Common myeloid progenitor, CD34-positive (primary cell): ENCODE results near the gene P2RX1.

Source experiments
- CTCF ChIA-PET: fragments of 350-600 bp; sonication (Branson Sonifier 250); formaldehyde crosslinking; loops from one replicate; lab custom pipeline; 2021; ENCODE audit warnings: antibody characterized with exemption; lab: Charles Lee
- POLR2A ChIA-PET: fragments of 350-600 bp; sonication (Branson Sonifier 250); formaldehyde crosslinking; loops from one replicate; lab custom pipeline; 2021; ENCODE audit warnings: antibody characterized with exemption; lab: Charles Lee
- DNase-seq, 3 donors: peaks; one replicate each; pipeline versions ENCODE4 v3.0.0 to v3.0.0-alpha.2; 2013
- H3K27ac ChIP-seq, 2 experiments: 1 replicate in 1 of 2; 2 replicates in 1 of 2; pipeline ENCODE4 v1.7.0; 2013; ENCODE audit warnings: inconsistent platforms in 2 of 2, low read length in 2 of 2, mild to moderate bottlenecking in 2 of 2, low read depth in 1 of 2, moderate library complexity in 1 of 2; ENCODE audit not compliant: severe bottlenecking in 2 of 2, insufficient read depth in 1 of 2, poor library complexity in 1 of 2
- H3K27me3 ChIP-seq, 5 experiments: replicated peaks in 2 of 5; 1 replicate in 3 of 5; 2 replicates in 2 of 5; pipeline versions ENCODE4 v1.6.1 to v1.7.0; 2013; ENCODE audit warnings: low read length in 4 of 5, mild to moderate bottlenecking in 2 of 5, moderate library complexity in 2 of 5, inconsistent platforms in 1 of 5; ENCODE audit not compliant: insufficient read depth in 5 of 5, control insufficient read depth in 4 of 5
- H3K36me3 ChIP-seq, 4 experiments: 1 replicate in 2 of 4; 2 replicates in 2 of 4; pipeline versions ENCODE4 v1.6.1 to v1.7.0; 2013; ENCODE audit warnings: low read length in 3 of 4, control low read depth in 1 of 4, mild to moderate bottlenecking in 1 of 4; ENCODE audit not compliant: control insufficient read depth in 4 of 4, insufficient read depth in 4 of 4
- H3K4me1 ChIP-seq, 4 experiments: 1 replicate in 3 of 4; 2 replicates in 1 of 4; pipeline versions ENCODE4 v1.6.1 to v1.7.1; 2013; ENCODE audit warnings: low read length in 3 of 4, mild to moderate bottlenecking in 3 of 4, control low read depth in 1 of 4, inconsistent platforms in 1 of 4, moderate library complexity in 1 of 4; ENCODE audit not compliant: control insufficient read depth in 4 of 4, insufficient read depth in 4 of 4; ENCODE audit errors: control extremely low read depth in 1 of 4
- H3K4me3 ChIP-seq, 7 experiments: 1 replicate in 4 of 7; 2 replicates in 3 of 7; pipeline versions ENCODE4 v1.5.1 to v1.7.0; 2013; ENCODE audit warnings: mild to moderate bottlenecking in 7 of 7, low read length in 6 of 7, moderate library complexity in 6 of 7, inconsistent platforms in 2 of 7, low read depth in 2 of 7, control low read depth in 1 of 7; ENCODE audit not compliant: insufficient read depth in 4 of 7, control insufficient read depth in 1 of 7; ENCODE audit errors: extremely low read depth in 1 of 7
- H3K9me3 ChIP-seq, 5 experiments: 1 replicate in 4 of 5; 2 replicates in 1 of 5; pipeline versions ENCODE4 v1.6.1 to v1.7.1; 2013; ENCODE audit warnings: low read length in 4 of 5, mild to moderate bottlenecking in 2 of 5, inconsistent platforms in 1 of 5, low read depth in 1 of 5, moderate library complexity in 1 of 5; ENCODE audit not compliant: control insufficient read depth in 4 of 5, insufficient read depth in 2 of 5; ENCODE audit errors: control extremely low read depth in 1 of 5
- WGBS: methylation state at CpG from one replicate; pipeline ENCODE4 v1.1.5; 2013; ENCODE audit not compliant: insufficient coverage; 5-methylcytosine and 5-hydroxymethylcytosine counted together

The P2RX1 gene

GRCh38 chr17:3915581-3915994, 677 bp downstream of the P2RX1 start:
- peaks cover 0 to 14% (median 2%) of the 10 kb centered on the region in 4 experiments for H3K36me3 ChIP-seq
- POLR2A ChIA-PET = interaction anchor here (0.6 to 2.8 kb wide), 11 partner anchors 11 to 1103 kb away, joined by 3 to 15 read pairs (median 8); partner anchors contain the start of gene ATP2A3
- WGBS = 0% methylated on average over 9 of the region's 13 CpGs
- H3K27ac ChIP-seq = peak overlapping the region; percentile 97 to 98
- H3K4me3 ChIP-seq = peak overlapping the region; percentile 75 to 92 (median 83)
- no peaks in the 10 kb centered on the region for H3K9me3 ChIP-seq
- DNase-seq = no peak
- no peaks in the 10 kb centered on the region for H3K27me3 ChIP-seq
- H3K4me1 ChIP-seq = peaks cover 11 to 78% (median 76%) of the 10 kb centered on the region in 4 experiments
- CTCF ChIA-PET = interaction anchor here (0.9 to 3.1 kb wide), 12 partner anchors 8 to 96 kb away, joined by 3 to 15 read pairs (median 4); partner anchors contain the start of gene ATP2A3

DNA sequence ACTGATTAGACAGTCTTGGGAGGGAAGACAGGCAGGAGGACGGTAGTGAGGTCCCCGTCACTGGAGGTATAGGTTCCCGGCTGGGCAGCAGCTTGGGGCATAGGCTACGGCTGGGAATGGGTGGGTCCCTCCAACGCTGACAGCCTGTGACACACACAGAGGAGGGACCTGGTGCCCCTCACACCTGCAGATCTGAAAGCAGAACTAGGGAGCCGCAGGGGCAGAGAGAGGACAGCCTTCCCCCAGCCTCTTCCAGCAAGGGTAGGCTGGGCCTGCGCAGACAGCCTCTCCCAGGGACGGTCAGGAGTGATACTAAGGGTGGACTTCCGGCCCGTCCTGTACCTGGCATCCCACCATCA, 2.0 kb downstream of the P2RX1 start:
- Histone ChIP-seq H3K4me1 (peaks cover 11 to 83% (median 76%) of the 10 kb centered on the region in 4 experiments), H3K36me3 (peaks cover 0 to 14% (median 2%) of the 10 kb centered on the region in 4 experiments), H3K27ac (peak overlapping the region; percentile 97 to 98), H3K9me3 (no peaks in the 10 kb centered on the region), H3K4me3 (peak overlapping the region; percentile 75 to 92 (median 83)), H3K27me3 (no peaks in the 10 kb centered on the region)
- peak; percentile 61 to 90 (median 87) for DNase-seq
- 12% methylated on average over 9 of the region's 10 CpGs for WGBS
- ChIA-PET POLR2A (interaction anchor here (0.6 to 1.8 kb wide), 6 partner anchors 9 to 51 kb away, joined by 3 to 7 read pairs (median 4); partner anchors contain the start of genes ATP2A3 and CAMKK1), CTCF (interaction anchor here (0.6 to 4.9 kb wide), 27 partner anchors 9 to 177 kb away, joined by 3 to 37 read pairs (median 6); partner anchors contain the start of gene ATP2A3)

DNA sequence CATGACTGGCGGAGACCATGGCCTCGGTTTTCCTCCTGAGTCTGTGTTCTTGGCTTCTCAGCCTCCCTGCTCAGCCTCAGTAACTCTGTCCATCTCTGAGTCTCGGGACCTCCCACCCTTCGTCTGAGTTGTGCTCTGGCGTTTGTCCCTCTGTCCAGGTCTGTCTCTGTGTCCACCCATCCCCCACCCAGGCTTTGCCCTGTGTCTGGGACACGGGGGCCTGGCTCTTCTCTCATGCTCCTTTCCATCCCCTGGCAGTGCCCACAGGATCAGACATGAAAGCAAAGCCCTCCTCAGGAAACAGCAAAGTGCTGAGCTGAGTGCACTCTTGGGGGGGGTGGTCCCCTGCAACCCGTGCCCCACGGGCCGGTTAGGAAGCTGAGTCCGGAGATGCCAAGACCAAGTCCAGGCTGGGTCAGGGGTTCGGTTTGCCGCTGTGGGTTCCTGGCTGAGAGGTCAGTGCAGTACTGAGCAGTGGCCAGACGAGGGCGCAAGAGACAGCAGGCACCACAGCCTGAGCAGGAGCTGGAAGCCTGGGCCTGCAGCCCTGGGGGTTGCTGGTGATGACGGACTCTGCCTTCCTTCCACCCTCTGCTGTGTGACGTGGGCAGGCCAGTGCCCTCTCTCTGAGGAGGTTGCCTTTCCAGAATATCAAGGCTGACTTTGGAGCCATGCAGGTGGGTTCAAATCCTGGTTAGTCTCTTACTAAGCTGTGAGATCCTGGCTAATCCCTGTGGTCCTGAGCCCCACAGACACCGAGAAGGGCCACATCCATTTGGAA, 2.5 kb downstream of the P2RX1 start:
- Histone ChIP-seq H3K27me3 (no peaks in the 10 kb centered on the region), H3K9me3 (no peaks in the 10 kb centered on the region), H3K4me3 (peak overlapping the region; percentile 75 to 92 (median 83)), H3K36me3 (peaks cover 0 to 14% (median 3%) of the 10 kb centered on the region in 4 experiments), H3K27ac (peak overlapping the region; percentile 97 to 98), H3K4me1 (peaks cover 11 to 77% (median 70%) of the 10 kb centered on the region in 4 experiments)
- peak; percentile 82 to 86 (median 86) for DNase-seq
- ChIA-PET POLR2A (interaction anchor here (1.1 to 1.8 kb wide), 5 partner anchors 8 to 51 kb away, joined by 3 to 7 read pairs (median 4); partner anchors contain the start of gene ATP2A3), CTCF (interaction anchor here (0.6 to 4.9 kb wide), 30 partner anchors 8 to 176 kb away, joined by 3 to 37 read pairs (median 6); partner anchors contain the start of gene ATP2A3)
- WGBS = 29% methylated on average over 16 of the region's 17 CpGs

DNA sequence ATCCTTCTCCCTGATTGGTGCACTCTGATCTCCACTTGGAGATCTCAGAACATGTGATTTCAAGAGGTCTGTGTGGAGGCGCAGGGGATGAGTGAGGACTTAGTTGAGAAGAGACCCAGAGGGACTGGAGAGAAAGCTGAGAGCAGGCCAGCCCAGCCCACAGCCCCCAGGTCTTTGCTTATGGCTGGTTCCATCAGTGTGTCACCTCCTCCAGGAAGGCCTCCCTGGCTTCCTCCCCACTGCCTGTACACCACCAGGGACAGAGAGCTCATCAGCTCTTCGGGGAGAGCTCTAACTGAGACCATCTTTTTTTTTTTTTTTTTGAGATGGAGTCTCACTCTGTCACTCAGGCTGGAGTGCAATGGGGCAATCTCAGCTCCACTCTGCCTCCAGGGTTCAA, 3.4 kb downstream of the P2RX1 start:
- 93% methylated on average over 2 of the region's 2 CpGs for WGBS
- ChIA-PET POLR2A (interaction anchor here (0.8 to 1.8 kb wide), 2 partner anchors 52 to 91 kb away, joined by 3 to 7 read pairs; partner anchors contain the start of gene ATP2A3), CTCF (interaction anchor here (1.0 to 4.9 kb wide), 15 partner anchors 9 to 121 kb away, joined by 3 to 37 read pairs (median 7); no protein-coding TSS in a partner anchor)
- DNase-seq = no peak
- H3K4me1 ChIP-seq = peaks cover 11 to 72% (median 65%) of the 10 kb centered on the region in 4 experiments
- H3K36me3 ChIP-seq = peaks cover 0 to 16% (median 5%) of the 10 kb centered on the region in 4 experiments
- no peaks in the 10 kb centered on the region for H3K9me3 ChIP-seq
- peak overlapping the region in 1 of 7 experiments; percentile 6 for H3K4me3 ChIP-seq
- no peaks in the 10 kb centered on the region for H3K27me3 ChIP-seq
- H3K27ac ChIP-seq = no peak overlapping the region

GRCh38 chr17:3911271-3912053, 4.8 kb downstream of the P2RX1 start:
- Histone ChIP-seq H3K27ac (peak overlapping the region; percentile 88 to 92), H3K27me3 (no peaks in the 10 kb centered on the region), H3K36me3 (peaks cover 0 to 26% (median 10%) of the 10 kb centered on the region in 4 experiments), H3K4me1 (peaks cover 11 to 60% (median 53%) of the 10 kb centered on the region in 4 experiments), H3K4me3 (peak overlapping the region in 4 of 7 experiments; percentile 26 to 51 (median 38)), H3K9me3 (no peaks in the 10 kb centered on the region)
- ChIA-PET POLR2A (interaction anchor here (0.6 to 1.4 kb wide), 3 partner anchors 10 to 91 kb away, joined by 3 to 4 read pairs (median 4); no protein-coding TSS in a partner anchor), CTCF (interaction anchor here (0.9 to 4.9 kb wide), 9 partner anchors 9 to 122 kb away, joined by 3 to 37 read pairs (median 4); partner anchors contain the start of gene NCBP3)
- WGBS = 20% methylated on average over 24 of the region's 30 CpGs
- peak; percentile 97 to 99 (median 98) for DNase-seq
